ENCODE results near the gene TMA7.

- TF ChIP-seq POLR2AphosphoS5 (IDR thresholded peaks at IDR 0.05; ENCODE audit: low read depth, low read length) (no peak), TAF1 (IDR thresholded peaks at IDR 0.05; ENCODE audit: low read depth, low read length) (no peak), POU2F2 (IDR thresholded peaks at IDR 0.05; ENCODE audit: low read depth, low read length) (no peak), POLR2A (IDR thresholded peaks at IDR 0.05; ENCODE audit: low read depth, low read length) (no peak)
Measured at GRCh38 chr3:48403533-48404439, 36.3 kb upstream of the TMA7 start.
